Neural cell (in vitro differentiated cells): ENCODE results near the gene SLC12A7. TPM values are rescaled to one million over a fixed set of nuclear protein-coding genes. Genes with fewer than 3 reads are reported as not detected.

ENCODE experiments used
- H2AFZ ChIP-seq: fragments of 200-600, 300-800 bp; sonication (generic), shearing (Covaris generic); 2 replicates; pipeline ENCODE4 v1.6.0; 2014; ENCODE audit warnings: low read depth, mild to moderate bottlenecking, antibody characterized with exemption, low read length, moderate library complexity
- H3F3A ChIP-seq: fragments of 200-600 bp; shearing (Covaris generic); 2 replicates; pipeline ENCODE4 v1.6.1; 2016; ENCODE audit warnings: mild to moderate bottlenecking, moderate library complexity, mixed read lengths, antibody characterized with exemption, low read length; ENCODE audit not compliant: insufficient read depth, poor library complexity, severe bottlenecking
- H3K27ac ChIP-seq: fragments of 200-600, 300-800 bp; sonication (generic), shearing (Covaris generic); 2 replicates; pipeline ENCODE4 v1.5.1; 2014; ENCODE audit warnings: mild to moderate bottlenecking, low read length, moderate library complexity
- H3K27me3 ChIP-seq: fragments of 300-800, 200-600 bp; sonication (generic), shearing (Covaris generic); 2 replicates; pipeline ENCODE4 v1.6.0; 2014; ENCODE audit warnings: mild to moderate bottlenecking, low read depth, low read length, moderate library complexity; ENCODE audit not compliant: insufficient read depth
- H3K36me3 ChIP-seq: fragments of 300-800, 200-600 bp; sonication (generic), shearing (Covaris generic); 2 replicates; pipeline ENCODE4 v1.5.1; 2014; ENCODE audit warnings: mild to moderate bottlenecking, antibody characterized with exemption, low read length, moderate library complexity; ENCODE audit not compliant: insufficient read depth
- H3K4me2 ChIP-seq: fragments of 300-800, 200-600 bp; sonication (generic), shearing (Covaris generic); 2 replicates; pipeline ENCODE4 v1.6.0; 2014; ENCODE audit warnings: mild to moderate bottlenecking, low read length
- H3K4me3 ChIP-seq: fragments of 300-800, 200-600 bp; sonication (generic), shearing (Covaris generic); 2 replicates; pipeline ENCODE4 v1.5.1; 2014; ENCODE audit warnings: mild to moderate bottlenecking, low read length, moderate library complexity
- H3K79me2 ChIP-seq: fragments of 200-600 bp; shearing (Covaris generic); replicated peaks from 2 replicates; pipeline ENCODE4 v1.6.0; 2014; ENCODE audit warnings: mild to moderate bottlenecking, low read length, moderate library complexity; ENCODE audit not compliant: insufficient read depth
- H3K9ac ChIP-seq: fragments of 300-800, 200-600 bp; sonication (generic), shearing (Covaris generic); 2 replicates; pipeline ENCODE4 v1.6.1; 2016; ENCODE audit warnings: mild to moderate bottlenecking, low read length, mixed read lengths
- H3K9me2 ChIP-seq: fragments of 200-600 bp; shearing (Covaris generic); 2 replicates; pipeline ENCODE4 v1.6.1; 2016; ENCODE audit warnings: mild to moderate bottlenecking, low read length, mixed read lengths; ENCODE audit not compliant: insufficient read depth
- H3K9me3 ChIP-seq: fragments of 200-600, 300-800 bp; sonication (generic), shearing (Covaris generic); 2 replicates; pipeline ENCODE4 v1.6.1; 2016; ENCODE audit warnings: mild to moderate bottlenecking, mixed run types, low read length, moderate library complexity, mixed read lengths
- H4K20me1 ChIP-seq: fragments of 200-600 bp; shearing (Covaris generic); 2 replicates; pipeline ENCODE4 v1.6.1; 2016; ENCODE audit warnings: mild to moderate bottlenecking, mixed run types; ENCODE audit not compliant: insufficient read depth
- EP300 ChIP-seq: fragments of 450-650 bp; conservative IDR thresholded peaks from 2 replicates; pipeline ENCODE4 v1.6.1; 2014; ENCODE audit warnings: antibody characterized with exemption, mild to moderate bottlenecking, moderate library complexity; ENCODE audit not compliant: poor library complexity, severe bottlenecking
- EZH2 ChIP-seq: fragments of 200-600, 300-800 bp; shearing (Covaris generic), sonication (generic); IDR thresholded peaks from 2 replicates; pipeline ENCODE4 v1.6.1; 2014; ENCODE audit warnings: antibody characterized with exemption, low read length, borderline replicate concordance, mild to moderate bottlenecking; ENCODE audit not compliant: insufficient read depth, poor library complexity, severe bottlenecking
- MXI1 ChIP-seq: fragments of 450-650 bp; conservative IDR thresholded peaks from 2 replicates; pipeline ENCODE4 v1.6.1; 2014; ENCODE audit warnings: antibody characterized with exemption, mild to moderate bottlenecking; ENCODE audit not compliant: poor library complexity, severe bottlenecking
- POLR2AphosphoS5 ChIP-seq: IDR thresholded peaks from 2 replicates; pipeline ENCODE4 v1.6.1; 2012
- RAD21 ChIP-seq: fragments of 450-650 bp; conservative IDR thresholded peaks from 2 replicates; pipeline ENCODE4 v1.6.1; 2014; ENCODE audit warnings: antibody characterized with exemption, mild to moderate bottlenecking, moderate library complexity
- SMC3 ChIP-seq: fragments of 450-650 bp; conservative IDR thresholded peaks from 2 replicates; pipeline ENCODE4 v1.6.1; 2014; ENCODE audit warnings: antibody characterized with exemption, mild to moderate bottlenecking, moderate library complexity; ENCODE audit not compliant: poor library complexity
- TAF1 ChIP-seq: IDR thresholded peaks from 2 replicates; pipeline ENCODE4 v1.6.1; 2012; ENCODE audit warnings: low read depth
- polyA plus RNA-seq: library from polyadenylated mRNA; depleted of rRNA; stranded (reverse); fragments of >200 nt; gene quantifications from 2 replicates; pipeline ENCODE4 v1.2.3, GENCODE V29; 2014
- TF ChIP-seq, protein P1 (sequence below): fragments of 450-650 bp; IDR thresholded peaks from 2 replicates; pipeline ENCODE4 v1.5.1; 2014; ENCODE audit warnings: antibody characterized with exemption, mild to moderate bottlenecking, moderate library complexity; ENCODE audit not compliant: poor library complexity, severe bottlenecking
- TF ChIP-seq, protein P2 (sequence below): IDR thresholded peaks from 2 replicates; pipeline ENCODE4 v1.6.1; 2012; ENCODE audit warnings: borderline replicate concordance

Gene SLC12A7
- polyA plus RNA-seq, 1 donor from 2014 or later = 4.5 TPM

- no peaks in the 10 kb centered on the region for H3K27me3 ChIP-seq
- no peaks in the 10 kb centered on the region for H3K36me3 ChIP-seq
- no peaks in the 10 kb centered on the region for H3K79me2 ChIP-seq
Measured at GRCh38 chr5:1058988-1059883, 52.6 kb downstream of the SLC12A7 start.

DNA sequence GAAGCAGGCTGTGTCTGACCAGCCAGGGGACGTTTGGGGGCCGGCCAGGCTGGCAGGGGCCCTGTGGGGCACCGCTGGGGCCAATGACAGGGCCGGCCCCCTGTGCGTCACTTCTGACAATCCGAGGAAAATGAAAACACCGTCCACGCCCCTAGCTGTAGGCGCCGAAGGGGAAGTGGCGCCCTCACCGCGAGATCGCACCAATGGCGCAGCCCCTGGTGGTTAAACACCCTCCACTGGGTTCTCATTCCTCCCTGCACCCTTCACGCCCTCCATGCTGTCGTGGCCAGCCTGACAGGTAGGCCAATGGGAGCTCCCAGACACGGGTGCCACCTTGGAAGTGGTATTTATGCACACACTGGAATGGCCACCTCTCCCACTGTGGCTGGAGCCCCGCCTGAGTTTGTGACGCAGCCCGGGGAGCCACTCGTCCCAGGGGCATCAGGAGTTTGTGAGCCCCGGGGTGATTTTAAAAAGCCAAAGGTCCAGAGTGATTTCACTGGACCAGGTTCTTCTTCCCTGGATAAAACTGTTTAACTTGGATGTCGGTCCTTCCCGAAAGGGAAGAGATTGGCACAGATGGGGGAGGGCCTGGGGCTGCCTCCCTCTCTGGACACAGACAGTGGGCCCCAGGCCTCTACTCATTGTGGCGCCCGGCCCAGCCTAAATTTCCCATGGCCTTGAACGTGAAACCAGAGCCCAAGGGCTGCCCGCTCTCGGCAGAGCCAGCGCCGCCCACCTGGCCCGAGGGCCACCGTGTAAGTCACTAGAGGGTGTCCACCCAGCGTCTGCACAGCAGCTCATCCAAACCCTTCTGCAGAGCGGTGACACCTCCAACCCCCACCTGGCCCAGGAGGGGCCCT, 53.5 kb downstream of the SLC12A7 start:
- Histone ChIP-seq H3K9ac (no peak overlapping the region), H4K20me1 (no peaks in the 10 kb centered on the region), H3K27ac (no peak overlapping the region), H3K36me3 (no peaks in the 10 kb centered on the region), H3K4me3 (no peak overlapping the region), H3K9me2 (no peaks in the 10 kb centered on the region), H3K79me2 (no peaks in the 10 kb centered on the region), H3K27me3 (no peaks in the 10 kb centered on the region), H3K4me2 (no peak overlapping the region), H3F3A (no peaks in the 10 kb centered on the region), H3K9me3 (no peaks in the 10 kb centered on the region), H2AFZ (no peak overlapping the region)
- TF ChIP-seq RAD21 (no peak), EZH2 (no peak), TAF1 (no peak), SMC3 (no peak), MXI1 (no peak), POLR2AphosphoS5 (no peak), EP300 (no peak)
- TF ChIP-seq, protein P1, sequence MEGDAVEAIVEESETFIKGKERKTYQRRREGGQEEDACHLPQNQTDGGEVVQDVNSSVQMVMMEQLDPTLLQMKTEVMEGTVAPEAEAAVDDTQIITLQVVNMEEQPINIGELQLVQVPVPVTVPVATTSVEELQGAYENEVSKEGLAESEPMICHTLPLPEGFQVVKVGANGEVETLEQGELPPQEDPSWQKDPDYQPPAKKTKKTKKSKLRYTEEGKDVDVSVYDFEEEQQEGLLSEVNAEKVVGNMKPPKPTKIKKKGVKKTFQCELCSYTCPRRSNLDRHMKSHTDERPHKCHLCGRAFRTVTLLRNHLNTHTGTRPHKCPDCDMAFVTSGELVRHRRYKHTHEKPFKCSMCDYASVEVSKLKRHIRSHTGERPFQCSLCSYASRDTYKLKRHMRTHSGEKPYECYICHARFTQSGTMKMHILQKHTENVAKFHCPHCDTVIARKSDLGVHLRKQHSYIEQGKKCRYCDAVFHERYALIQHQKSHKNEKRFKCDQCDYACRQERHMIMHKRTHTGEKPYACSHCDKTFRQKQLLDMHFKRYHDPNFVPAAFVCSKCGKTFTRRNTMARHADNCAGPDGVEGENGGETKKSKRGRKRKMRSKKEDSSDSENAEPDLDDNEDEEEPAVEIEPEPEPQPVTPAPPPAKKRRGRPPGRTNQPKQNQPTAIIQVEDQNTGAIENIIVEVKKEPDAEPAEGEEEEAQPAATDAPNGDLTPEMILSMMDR = no peak

More at GRCh38 chr5:1058988-1059883, 52.6 kb downstream of the SLC12A7 start:
- Histone ChIP-seq H3K9me3 (no peaks in the 10 kb centered on the region), H4K20me1 (no peaks in the 10 kb centered on the region), H3K4me3 (no peak overlapping the region), H2AFZ (no peak overlapping the region), H3K9ac (no peak overlapping the region), H3F3A (no peaks in the 10 kb centered on the region), H3K27ac (no peak overlapping the region), H3K9me2 (no peaks in the 10 kb centered on the region), H3K4me2 (no peak overlapping the region)
- TF ChIP-seq MXI1 (no peak), RAD21 (no peak), TAF1 (no peak), POLR2AphosphoS5 (no peak), EZH2 (no peak), SMC3 (no peak), EP300 (no peak)
- TF ChIP-seq, protein P2, sequence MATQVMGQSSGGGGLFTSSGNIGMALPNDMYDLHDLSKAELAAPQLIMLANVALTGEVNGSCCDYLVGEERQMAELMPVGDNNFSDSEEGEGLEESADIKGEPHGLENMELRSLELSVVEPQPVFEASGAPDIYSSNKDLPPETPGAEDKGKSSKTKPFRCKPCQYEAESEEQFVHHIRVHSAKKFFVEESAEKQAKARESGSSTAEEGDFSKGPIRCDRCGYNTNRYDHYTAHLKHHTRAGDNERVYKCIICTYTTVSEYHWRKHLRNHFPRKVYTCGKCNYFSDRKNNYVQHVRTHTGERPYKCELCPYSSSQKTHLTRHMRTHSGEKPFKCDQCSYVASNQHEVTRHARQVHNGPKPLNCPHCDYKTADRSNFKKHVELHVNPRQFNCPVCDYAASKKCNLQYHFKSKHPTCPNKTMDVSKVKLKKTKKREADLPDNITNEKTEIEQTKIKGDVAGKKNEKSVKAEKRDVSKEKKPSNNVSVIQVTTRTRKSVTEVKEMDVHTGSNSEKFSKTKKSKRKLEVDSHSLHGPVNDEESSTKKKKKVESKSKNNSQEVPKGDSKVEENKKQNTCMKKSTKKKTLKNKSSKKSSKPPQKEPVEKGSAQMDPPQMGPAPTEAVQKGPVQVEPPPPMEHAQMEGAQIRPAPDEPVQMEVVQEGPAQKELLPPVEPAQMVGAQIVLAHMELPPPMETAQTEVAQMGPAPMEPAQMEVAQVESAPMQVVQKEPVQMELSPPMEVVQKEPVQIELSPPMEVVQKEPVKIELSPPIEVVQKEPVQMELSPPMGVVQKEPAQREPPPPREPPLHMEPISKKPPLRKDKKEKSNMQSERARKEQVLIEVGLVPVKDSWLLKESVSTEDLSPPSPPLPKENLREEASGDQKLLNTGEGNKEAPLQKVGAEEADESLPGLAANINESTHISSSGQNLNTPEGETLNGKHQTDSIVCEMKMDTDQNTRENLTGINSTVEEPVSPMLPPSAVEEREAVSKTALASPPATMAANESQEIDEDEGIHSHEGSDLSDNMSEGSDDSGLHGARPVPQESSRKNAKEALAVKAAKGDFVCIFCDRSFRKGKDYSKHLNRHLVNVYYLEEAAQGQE = no peak
- TF ChIP-seq, protein P1 = no peak
